Measurements from ENCODE around the gene C2CD2L.
"Not testable (repeated sequence)": the region's sequence is repeated elsewhere in the genome, so short reads cannot be mapped to it uniquely, and the experiment has no call there.

Gene C2CD2L

DNA sequence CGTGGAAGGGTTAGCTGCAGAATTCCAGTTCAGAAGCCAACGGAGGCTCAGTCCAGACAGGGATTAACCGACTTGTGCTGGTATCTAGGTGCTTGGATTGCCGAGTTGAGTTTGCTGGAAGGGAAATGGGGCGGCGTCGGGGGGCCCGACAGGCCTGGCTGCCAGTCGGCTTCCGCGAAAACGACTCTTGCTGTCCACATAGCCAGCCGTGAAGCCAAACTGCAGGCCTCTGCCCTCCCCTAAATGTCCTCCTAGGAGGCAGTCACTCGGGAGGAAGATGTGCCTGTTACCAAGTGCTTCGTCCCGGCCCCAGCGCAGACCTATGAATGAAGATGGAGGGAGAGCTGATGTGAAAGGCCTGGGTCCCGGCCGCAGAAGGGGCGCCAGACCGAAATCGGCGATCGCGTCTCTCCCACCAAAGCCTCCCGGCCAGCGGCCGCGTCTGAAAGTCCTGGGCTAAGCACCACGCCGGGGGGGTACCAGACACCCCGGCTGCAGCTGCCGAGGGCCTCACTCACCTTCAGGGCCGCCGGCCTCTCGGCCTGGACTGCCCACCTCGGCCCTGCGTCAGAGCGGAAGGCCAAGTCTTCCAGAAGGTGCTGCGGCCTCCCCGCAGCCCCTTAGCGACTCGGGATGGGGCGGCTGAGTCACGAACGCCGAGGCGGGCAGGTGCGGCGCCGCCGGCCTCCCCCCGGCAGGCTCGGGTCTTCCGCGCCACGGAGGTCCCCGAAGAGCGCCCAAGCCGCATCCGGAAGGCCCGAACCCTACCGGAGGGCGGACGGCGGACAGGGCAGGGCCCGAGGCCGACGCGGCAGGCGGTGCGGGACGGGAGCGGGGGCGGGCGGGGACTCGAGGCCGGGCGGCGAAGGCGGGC is 13.0 kb upstream of the C2CD2L start:
- DNase-seq, result peak; percentile 53

DNA sequence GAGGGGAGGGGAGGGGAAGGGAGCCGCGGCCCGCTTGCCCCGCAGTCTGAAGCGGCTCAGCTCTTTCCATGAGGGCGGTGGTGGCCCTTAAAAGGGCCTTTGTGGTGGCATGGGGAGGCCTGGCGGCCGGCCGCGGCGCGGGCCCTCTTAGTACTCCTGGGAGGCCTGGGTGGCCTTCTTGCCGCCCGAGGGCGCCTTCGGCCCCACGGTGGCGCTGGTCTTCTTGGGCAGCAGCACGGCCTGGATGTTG is 12.4 kb upstream of the C2CD2L start:
- no peak for DNase-seq

DNA sequence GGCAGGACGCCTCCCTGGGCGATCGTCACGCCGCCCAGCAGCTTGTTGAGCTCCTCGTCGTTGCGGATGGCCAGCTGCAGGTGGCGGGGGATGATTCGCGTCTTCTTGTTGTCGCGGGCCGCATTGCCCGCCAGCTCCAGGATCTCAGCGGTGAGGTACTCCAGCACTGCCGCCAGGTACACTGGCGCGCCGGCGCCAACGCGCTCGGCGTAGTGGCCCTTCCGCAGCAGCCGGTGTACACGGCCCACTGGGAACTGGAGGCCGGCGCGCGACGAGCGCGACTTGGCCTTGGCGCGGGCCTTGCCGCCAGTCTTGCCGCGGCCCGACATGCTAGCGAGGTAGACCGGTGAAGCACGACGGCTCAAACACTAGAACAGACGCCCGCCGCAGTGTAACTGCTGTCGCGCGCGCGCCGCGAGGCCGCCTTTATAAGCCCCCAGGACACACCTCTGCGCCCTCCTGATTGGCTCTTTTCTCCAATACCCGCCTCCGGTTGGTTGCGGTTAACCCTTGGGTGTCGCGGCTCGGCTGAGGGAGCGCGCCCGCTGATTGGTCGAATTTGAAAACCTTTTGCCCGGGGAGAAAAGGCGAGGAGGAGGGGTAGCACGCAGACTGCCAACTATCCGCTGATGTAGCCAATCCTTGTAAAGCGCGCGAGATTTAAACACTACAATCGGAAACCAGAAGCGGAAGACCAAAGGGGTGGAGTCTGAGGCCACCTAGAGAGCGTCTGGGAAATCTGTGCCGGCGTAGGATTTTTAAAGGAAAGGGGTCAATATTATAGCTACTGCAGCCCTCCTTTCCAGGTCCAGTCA is 11.9 kb upstream of the C2CD2L start:
- DNase-seq, result peak; percentile 100

DNA sequence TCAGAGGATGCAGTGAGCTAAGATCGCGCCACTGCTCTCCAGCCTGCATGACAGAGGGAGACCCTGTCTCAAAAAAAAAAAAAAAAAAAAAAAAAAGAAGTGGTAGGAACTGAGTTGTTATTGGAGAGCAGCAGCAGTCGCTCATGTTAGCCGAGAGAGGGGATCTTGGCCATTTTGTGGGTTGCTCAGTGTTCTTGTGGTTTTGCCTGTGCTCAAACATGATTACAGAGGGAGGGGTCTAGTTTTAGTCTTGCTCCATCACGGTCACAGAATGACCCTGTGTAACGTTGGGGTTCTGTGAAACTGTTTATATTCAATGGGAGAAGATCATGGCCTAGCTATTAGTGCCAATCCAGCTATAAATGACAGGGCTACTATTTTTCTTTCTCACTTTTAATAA is 7.4 kb upstream of the C2CD2L start:
- DNase-seq, result no peak

DNA sequence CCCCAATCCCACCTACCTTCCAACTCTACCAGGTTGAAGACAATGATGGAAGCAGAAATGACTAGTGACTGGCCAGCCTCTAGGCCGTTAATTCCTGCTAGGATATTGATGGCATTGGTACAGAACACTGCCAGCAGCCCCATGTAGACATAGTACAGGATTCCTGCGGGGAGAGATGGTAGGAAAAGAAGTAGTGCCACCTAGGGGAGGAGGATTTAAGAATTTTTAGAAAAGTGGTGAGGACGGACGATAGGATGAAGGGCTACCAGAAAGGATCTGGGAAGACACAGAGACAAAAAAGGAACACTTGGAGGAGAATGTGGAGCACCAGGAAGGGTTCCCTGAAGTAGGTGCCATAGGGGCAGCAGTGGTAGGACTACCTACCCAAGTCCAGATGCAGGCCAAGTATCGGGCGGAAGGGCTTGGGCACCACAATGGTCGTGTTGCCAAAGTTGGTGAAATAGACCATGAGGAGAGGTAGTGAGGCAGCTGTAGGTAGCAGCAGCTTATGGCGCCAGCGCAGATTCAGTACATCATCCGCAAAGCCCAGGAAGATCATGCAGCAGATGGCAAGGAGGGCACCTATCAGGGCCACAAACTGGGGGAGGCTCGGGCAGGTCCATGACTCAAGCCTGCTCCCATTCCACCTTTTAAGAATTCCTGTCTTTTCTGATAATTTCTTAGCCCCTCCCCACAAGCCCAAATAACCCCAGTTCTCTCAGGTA is 6.7 kb upstream of the C2CD2L start:
- DNase-seq, result no peak

DNA sequence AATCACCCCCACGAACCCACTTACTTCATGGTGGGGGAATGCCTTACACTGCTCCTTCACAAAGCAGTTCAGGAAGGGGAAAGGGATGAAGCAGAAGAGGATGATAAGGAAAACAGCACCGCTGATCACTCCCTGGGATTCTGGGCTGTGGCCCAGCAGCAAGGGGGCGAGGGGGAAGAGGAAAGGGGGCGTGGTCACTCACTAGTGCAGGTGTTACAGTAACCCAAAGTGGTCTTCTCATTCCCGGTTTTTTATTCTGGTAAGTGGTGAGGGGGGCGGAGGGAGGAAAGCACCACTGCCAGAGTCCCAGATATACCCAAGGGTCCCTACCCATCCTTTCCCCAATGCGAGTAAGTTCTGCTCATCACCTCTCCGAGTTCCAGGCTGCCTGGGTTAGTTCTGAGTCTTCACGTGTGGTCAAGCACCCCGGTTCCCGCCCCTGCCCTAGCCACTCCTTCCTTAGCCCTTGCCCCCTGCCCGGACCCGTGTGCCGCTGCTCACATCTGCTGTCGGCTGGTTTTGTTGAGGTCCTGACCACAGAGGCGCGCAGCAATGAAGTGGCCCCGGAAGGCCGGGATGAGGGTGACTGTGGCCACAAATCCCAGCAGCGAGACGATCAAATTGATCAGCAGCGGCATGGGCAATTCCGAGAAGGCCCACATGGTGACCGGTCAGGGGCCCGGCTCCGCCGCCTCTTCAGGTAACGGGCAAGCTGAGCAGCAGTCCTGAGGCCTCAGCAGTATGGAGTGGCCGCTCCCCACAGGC is 6.0 kb upstream of the C2CD2L start:
- no peak for DNase-seq

DNA sequence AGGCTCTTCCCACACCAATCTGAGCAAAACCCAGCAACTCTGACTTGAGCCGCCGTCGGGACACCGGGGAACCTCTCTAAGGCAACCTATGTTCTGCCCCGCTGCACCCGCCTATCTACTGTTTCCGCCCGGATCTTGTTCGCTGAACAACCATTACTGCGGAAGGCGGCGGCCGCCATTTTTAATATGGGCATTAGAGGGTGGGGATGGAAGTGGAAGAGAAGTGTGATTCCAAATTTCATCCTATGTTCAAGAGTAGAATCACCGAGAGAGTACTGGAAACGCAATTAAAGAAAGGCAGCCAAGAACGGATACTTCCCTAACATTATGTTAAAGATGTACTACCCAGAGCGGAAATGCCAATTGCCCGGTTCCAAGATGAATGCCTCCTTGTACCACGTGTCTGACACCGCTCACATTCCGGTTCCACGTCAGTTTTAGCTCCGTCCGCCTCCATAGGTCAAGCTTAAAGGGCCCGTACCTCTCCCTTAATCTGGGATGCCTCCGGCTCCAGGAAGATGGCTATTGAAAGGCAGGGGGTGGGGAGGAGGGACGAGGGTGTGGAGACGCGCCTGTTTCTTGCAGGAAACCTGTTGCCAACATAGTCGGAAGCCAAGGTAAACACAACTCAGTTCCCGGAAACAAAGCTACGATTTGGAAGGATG is 5.3 kb upstream of the C2CD2L start, which contains the start of gene DPAGT1:
DPAGT1 (minus strand) TSS at position 95 of the 665 bp plus-strand sequence. CDS start 198 bp downstream, outside the sequence.
- DNase-seq, result peak; percentile 96

DNA sequence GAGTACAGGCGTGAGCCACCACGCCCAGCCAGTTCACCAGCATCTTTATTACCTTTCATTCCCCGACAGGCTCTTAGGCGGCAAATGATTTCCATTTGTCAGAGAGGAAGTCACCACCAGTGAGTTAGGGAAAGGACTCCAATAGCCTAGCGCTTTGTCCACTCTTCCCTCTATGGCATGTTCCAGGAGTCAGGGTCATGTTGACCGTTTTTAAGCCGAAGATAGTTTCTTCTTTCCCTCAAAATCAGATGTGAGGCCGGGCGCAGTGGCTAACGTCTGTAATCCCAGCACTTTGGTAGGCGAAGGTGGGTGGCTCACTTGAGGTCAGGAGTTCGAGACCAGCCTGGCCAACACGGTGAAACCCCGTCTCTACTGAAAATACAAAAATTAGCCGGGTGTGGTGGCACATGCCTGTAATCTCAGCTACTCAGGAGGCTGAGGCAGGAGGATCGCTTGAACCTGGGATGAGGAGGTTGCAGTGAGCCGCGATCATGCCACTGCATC is 3.9 kb upstream of the C2CD2L start:
- DNase-seq, result not testable (repeated sequence)

DNA sequence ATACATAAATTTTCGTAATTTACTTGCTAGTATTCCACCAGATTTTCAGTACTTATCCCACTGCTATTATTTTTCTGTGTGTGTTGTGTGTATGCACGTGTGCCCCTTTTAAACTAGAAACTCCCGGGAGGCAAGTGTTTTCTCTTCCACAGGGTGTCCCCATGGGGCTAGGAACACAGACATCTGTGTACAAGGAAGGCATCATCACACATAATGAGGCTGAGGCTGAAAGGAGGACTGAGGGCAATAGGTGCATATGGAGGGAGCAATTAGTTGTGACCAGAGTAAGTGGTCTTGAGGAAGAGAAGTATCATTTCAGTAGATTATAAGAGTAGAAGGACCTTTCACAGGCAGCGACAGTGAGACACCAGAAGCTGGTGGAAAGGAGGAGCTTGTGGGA is 3.4 kb upstream of the C2CD2L start:
- DNase-seq, result no peak

DNA sequence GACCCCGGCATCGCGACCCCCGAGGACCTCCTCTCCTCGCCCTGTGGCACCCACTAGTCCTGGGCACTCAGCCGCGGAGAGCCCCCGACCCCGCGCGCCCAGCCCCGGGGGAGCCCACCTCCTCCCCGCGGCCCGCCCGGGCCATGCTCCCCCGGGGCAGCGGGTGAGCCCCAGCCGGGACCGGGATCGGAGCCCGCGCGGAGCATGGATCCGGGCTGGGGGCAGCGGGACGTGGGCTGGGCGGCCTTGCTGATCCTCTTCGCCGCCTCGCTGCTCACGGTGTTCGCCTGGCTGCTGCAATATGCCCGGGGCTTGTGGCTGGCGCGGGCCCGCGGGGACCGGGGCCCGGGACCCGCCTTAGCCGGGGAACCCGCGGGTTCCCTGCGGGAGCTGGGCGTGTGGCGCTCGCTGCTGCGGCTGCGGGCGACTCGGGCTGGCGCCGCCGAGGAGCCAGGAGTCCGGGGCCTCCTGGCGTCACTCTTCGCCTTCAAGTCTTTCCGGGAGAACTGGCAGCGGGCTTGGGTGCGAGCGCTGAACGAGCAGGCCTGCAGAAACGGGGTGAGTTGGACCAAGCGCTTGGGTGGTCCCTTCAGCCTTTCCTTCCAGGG is 498 bp downstream of the C2CD2L start:
- no peak for DNase-seq

DNA sequence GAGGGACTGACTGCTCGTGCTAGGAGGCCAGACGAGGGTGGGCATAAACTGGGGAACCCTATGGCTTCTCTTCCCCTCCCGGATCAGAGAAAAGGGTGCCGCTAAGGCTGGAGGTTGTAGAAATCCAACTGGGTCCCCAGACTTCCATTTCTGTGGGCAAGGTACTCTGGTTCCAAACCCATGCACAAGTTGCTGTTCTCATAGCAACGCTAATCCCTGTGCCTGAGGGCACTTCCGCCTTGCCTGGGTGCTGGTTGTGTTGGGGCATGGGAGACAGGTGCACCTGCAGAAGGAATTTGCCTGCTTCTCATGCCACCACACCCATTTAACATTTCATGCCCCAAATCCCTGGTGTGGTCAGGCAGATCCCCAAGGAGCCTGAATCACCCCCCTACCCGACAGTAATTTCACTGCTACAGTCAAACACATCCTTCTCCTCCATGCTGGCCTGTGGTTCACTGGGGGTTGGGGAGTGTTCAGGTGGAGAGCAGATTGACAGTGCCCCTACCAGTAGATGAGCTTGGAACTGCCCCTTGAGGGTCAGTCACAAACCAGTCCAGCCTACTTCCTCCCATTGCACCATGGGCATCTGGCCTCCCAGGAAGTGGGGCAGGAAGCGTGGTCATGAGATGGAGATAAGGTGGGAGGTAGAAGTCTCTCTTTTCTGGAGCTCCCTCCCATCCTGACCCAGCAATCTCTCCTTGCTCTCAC is 1.2 kb downstream of the C2CD2L start:
- no peak for DNase-seq

DNA sequence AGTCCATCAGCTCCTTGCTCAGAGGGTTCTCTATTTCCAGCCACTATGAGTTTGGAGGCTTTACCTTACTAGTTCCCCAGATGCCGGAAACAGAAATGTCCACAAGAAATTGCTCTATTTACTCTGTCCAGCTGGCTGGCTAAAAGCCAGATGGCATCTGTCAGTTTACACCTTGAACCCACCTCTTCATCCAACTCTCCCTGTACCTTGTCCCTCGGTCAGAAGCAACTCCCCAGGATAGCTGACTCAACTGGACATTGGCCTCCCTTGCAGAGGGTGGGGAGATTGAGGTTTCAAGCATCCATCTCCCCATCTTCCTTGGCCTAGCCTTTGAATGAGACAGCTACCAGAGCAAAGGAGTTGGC is 1.7 kb downstream of the C2CD2L start:
- DNase-seq, result no peak

DNA sequence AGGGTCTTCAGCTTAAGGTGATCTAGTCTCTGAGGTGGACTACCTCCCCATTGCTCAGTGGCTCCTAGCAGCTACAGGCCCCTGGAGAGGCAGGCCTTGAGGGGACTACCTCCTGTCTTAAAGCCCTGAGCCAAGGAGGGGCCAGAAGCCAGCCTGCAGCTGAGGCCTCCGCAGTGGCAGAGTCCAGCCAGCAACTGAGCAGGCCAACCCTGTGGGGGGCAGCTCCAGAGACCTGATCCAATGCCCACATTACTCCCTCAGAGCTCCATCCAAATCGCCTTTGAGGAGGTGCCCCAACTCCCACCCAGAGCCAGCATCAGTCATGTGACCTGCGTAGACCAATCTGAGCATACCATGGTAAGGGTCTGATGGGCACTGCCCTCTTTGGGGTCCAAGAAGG is 2.7 kb downstream of the C2CD2L start:
- DNase-seq, result no peak

DNA sequence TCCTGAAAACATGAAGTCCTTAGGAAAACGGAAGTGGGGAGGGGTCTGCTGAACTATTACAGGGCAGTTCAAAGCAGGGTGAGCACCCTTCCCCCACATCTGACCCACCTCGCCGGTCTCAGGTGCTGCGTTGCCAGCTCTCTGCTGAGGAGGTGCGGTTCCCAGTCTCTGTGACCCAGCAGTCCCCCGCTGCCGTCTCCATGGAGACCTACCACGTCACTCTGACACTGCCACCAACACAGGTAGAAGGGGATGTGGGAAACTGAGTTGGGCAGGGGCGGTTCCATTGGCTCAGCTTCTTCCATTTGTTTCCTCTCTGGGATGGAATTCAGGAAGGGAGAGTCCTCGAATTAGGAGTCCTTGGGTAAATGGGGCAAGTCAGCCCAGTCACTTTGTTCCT is 3.3 kb downstream of the C2CD2L start:
- no peak for DNase-seq

DNA sequence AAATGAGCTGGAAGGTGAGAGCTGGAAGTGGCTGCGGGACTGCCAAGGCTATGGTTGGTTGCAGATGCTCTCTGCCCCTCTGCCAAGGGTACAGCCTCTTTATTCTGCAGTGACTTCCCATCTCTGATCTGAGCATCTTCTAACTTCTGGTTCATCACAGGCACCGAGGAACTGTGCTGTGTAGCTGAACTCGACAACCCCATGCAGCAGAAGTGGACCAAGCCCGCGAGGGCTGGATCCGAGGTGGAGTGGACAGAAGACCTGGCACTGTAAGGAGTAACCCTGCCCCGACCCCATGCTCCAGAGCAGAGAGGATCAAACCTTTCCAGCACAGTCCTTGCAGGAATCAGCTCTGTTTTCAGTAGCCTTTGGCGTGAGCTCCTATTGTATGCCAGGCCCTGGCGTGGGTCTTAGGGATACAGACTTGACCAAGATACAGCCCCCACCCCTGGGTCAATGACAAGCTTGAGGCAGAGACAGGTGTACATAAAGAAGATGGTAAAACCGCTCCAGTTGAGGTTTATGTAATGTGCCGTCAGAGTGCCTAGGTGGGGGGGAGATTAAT is 4.3 kb downstream of the C2CD2L start:
- DNase-seq, result no peak

DNA sequence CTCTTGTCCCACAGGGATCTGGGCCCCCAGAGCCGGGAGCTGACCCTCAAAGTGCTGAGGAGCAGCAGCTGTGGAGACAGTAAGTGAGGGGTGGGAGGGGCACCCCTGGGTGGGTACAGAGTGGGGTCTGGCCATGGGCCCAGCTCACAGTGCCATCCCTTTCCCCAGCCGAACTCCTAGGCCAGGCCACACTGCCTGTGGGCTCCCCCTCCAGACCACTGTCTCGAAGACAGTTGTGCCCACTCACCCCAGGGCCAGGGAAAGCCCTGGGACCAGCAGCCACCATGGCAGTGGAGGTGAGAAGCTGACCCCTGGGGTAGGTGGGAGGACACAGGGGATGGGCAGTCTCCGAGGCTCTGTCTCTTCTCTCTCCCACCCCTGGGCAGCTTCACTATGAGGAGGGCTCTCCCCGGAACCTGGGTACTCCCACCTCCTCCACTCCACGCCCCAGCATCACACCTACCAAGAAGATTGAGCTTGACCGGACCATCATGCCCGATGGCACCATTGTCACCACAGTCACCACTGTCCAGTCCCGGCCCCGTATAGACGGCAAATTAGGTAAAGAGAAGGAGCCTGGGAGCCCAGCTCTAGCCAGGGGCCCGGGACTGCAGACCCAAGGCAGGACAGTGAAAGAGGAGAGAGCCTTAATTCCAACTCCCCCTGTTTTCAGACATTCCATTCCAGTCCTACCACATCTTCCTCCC is 5.3 kb downstream of the C2CD2L start:
- no peak for DNase-seq

DNA sequence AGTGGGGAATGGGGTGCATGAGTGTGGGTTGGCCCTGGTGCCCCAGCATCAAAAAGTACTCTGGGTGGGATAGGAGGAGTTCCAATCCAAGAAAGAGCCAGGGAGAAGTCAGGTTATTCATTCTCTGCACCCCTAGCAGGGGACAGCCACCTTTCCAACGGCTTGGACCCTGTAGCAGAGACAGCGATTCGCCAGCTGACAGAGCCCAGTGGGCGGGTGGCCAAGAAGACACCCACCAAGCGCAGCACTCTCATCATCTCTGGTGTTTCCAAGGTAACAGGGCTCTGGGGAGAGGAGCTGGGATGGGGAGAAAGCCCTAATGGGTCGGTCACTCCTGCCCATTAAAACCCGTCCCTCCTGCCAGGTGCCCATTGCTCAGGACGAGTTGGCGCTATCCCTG is 6.6 kb downstream of the C2CD2L start:
- peak; percentile 21 for DNase-seq

DNA sequence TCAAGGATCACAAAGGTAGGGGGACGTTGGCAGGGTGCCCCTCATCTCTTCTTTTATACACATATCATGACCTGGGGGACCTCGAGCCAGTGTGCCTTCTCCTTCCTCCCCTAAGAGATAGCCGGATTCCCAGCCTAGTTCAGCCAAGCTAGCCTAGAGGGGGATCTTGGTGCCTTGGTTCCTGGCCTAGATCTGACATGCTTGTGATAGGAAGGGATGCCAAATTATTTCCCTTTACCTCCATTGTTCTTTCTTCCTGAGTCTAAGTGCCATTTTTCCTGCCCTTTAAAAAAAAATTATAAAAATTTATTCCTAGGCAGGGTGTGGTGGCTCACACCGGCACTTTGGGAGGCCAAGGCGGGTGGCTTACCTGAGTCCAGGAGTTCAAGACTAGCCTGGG is 7.2 kb downstream of the C2CD2L start:
- peak; percentile 1 for DNase-seq

DNA sequence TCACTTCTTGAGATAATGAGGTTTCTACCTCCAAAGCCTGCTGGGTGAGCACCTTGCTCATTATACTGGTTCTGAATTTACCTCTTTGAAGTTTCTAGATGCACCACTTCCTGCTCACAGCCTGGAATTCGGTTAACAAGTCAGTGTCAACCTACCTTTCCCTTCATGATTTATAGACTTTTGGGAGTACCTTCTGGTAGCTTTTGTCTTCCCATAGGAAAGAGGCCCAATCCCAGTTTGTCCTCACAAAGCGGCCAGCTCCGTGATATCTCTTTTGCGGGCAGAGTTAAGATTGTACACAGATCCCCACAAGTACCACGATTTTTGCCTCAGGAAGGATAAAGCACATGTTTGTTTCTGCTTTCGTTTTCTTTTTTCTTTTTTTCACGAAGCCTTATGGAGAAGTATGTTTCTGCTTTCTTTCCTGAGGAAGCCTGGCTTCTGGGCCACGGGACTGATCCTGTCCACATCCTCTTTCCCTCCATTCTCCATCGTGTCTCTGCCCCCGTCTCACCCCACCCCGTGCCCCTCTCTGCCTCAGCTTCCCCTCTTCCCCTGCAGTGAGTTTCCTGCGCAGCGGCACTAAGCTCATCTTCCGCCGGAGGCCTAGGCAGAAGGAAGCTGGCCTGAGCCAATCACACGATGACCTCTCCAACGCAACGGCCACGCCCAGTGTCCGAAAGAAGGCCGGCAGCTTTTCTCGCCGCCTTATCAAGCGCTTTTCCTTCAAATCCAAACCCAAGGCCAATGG is 8.5 kb downstream of the C2CD2L start:
- DNase-seq, result no peak

All from right hindlimb (tissue), 1 donor.